Smooth muscle cell (in vitro differentiated cells): ENCODE data around the gene HLA-DOB. TPM values are rescaled to one million over a fixed set of nuclear protein-coding genes. Genes with fewer than 3 reads are reported as not detected.

Source experiments
- DNase-seq: peaks from one replicate; lab custom pipeline; 2025; ENCODE audit not compliant: unreplicated experiment; lab: John Stamatoyannopoulos, UW
- H2AFZ ChIP-seq: fragments of 200-600 bp; sonication (generic); 2 replicates; pipeline ENCODE4 v1.6.0; 2016; ENCODE audit warnings: antibody characterized with exemption, low read depth, mild to moderate bottlenecking
- H3F3A ChIP-seq: fragments of 200-600 bp; sonication (generic); 2 replicates; pipeline ENCODE4 v1.6.0; 2017; ENCODE audit warnings: antibody characterized with exemption, low read depth
- H3K27ac ChIP-seq: fragments of 200-600 bp; sonication (generic); 2 replicates; pipeline ENCODE4 v1.5.1; 2016; ENCODE audit warnings: low read depth, mild to moderate bottlenecking
- H3K27me3 ChIP-seq: fragments of 200-600 bp; sonication (generic); 2 replicates; pipeline ENCODE4 v1.6.1; 2016; ENCODE audit warnings: low read depth, mild to moderate bottlenecking
- H3K36me3 ChIP-seq: fragments of 200-600 bp; sonication (generic); 2 replicates; pipeline ENCODE4 v1.5.1; 2016; ENCODE audit warnings: low read depth
- H3K4me1 ChIP-seq: fragments of 200-600 bp; sonication (generic); 2 replicates; pipeline ENCODE4 v1.5.1; 2016; ENCODE audit warnings: low read depth
- H3K4me2 ChIP-seq: fragments of 200-600 bp; sonication (generic); 2 replicates; pipeline ENCODE4 v1.6.0; 2016; ENCODE audit warnings: mild to moderate bottlenecking
- H3K4me3 ChIP-seq: fragments of 200-600 bp; sonication (generic); 2 replicates; pipeline ENCODE4 v1.5.1; 2016; ENCODE audit warnings: mild to moderate bottlenecking
- H3K79me2 ChIP-seq: fragments of 200-600 bp; sonication (generic); 2 replicates; pipeline ENCODE4 v1.6.0; 2016; ENCODE audit warnings: low read depth, mild to moderate bottlenecking
- H3K9ac ChIP-seq: fragments of 200-600 bp; sonication (generic); 2 replicates; pipeline ENCODE4 v1.6.0; 2016; ENCODE audit warnings: low read depth
- H3K9me3 ChIP-seq: fragments of 200-600 bp; sonication (generic); replicated peaks from 2 replicates; pipeline ENCODE4 v1.5.1; 2016; ENCODE audit warnings: low read depth
- H4K20me1 ChIP-seq: fragments of 200-600 bp; sonication (generic); 2 replicates; pipeline ENCODE4 v1.6.0; 2016; ENCODE audit warnings: low read depth
- WGBS: methylation state at CpG from one replicate; pipeline ENCODE4 v1.1.7; 2016; ENCODE audit warnings: low lambda C conversion rate; 5-methylcytosine and 5-hydroxymethylcytosine counted together
- polyA plus RNA-seq: library from polyadenylated mRNA; unstranded; fragments of >200 nt; fragmentation: Nextera tagmentation; extraction: Ambion mirVana; gene quantifications from 2 replicates; pipeline ENCODE4 v1.2.1, GENCODE V29; 2016
- total RNA-seq: library from RNA; depleted of rRNA; stranded (reverse); fragments of >200 nt; gene quantifications from 2 replicates; pipeline ENCODE4 v1.2.3, GENCODE V29; 2014
- TF ChIP-seq, protein P1 (sequence below): fragments of 200-600 bp; sonication (generic); IDR thresholded peaks from 2 replicates; pipeline ENCODE4 v1.5.1; 2017; ENCODE audit warnings: borderline replicate concordance, mild to moderate bottlenecking, antibody characterized with exemption; ENCODE audit not compliant: insufficient read depth, poor library complexity, severe bottlenecking

HLA-DOB gene
- total and polyA plus RNA-seq, 2 experiments from 2014 or later: 0.09 TPM; not detected in 1

DNA sequence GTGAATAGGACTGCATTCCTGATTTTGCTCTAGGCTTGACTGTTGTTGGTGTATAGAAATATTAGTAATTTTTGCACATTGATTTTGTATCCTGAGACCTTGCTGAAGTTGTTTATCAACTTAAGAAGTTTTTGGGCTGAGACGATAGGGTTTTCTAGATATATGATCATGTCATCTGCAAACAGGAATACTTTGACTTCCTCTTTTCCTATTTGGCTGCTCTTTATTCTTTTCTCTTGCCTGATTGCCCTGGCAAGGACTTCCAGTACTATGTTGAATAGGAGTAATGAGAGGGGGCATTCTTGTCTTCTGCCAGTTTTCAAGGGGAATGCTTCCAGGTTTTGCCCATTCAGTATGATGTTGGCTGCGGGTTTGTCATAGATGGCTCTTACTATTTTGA is 13.4 kb downstream of the HLA-DOB start:
- no peaks in the 10 kb centered on the region for H3F3A ChIP-seq

GRCh38 chr6:32799740-32800139 is 17.1 kb downstream of the HLA-DOB start:
- H3K27ac ChIP-seq: no peak overlapping the region
- no peak overlapping the region for H2AFZ ChIP-seq
- H3K79me2 ChIP-seq: no peaks in the 10 kb centered on the region
- H3K9ac ChIP-seq: no peak overlapping the region
- no peak overlapping the region for H3K4me2 ChIP-seq
- H3K36me3 ChIP-seq: no peaks in the 10 kb centered on the region
- 62% methylated on average over 3 of the region's 3 CpGs for WGBS
- H3K4me3 ChIP-seq: no peak overlapping the region
- H4K20me1 ChIP-seq: no peaks in the 10 kb centered on the region
- no peaks in the 10 kb centered on the region for H3F3A ChIP-seq
- no peaks in the 10 kb centered on the region for H3K9me3 ChIP-seq
- no peak for DNase-seq
- H3K27me3 ChIP-seq: peaks cover 39% of the 10 kb centered on the region
- TF ChIP-seq, protein P1, sequence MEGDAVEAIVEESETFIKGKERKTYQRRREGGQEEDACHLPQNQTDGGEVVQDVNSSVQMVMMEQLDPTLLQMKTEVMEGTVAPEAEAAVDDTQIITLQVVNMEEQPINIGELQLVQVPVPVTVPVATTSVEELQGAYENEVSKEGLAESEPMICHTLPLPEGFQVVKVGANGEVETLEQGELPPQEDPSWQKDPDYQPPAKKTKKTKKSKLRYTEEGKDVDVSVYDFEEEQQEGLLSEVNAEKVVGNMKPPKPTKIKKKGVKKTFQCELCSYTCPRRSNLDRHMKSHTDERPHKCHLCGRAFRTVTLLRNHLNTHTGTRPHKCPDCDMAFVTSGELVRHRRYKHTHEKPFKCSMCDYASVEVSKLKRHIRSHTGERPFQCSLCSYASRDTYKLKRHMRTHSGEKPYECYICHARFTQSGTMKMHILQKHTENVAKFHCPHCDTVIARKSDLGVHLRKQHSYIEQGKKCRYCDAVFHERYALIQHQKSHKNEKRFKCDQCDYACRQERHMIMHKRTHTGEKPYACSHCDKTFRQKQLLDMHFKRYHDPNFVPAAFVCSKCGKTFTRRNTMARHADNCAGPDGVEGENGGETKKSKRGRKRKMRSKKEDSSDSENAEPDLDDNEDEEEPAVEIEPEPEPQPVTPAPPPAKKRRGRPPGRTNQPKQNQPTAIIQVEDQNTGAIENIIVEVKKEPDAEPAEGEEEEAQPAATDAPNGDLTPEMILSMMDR: no peak
- peaks cover 3% of the 10 kb centered on the region for H3K4me1 ChIP-seq

More for the DNA sequence above, 13.4 kb downstream of the HLA-DOB start:
- TF ChIP-seq, protein P1: no peak
- Histone ChIP-seq H3K4me1 (no peaks in the 10 kb centered on the region), H3K27ac (no peak overlapping the region), H3K4me2 (no peak overlapping the region), H3K36me3 (no peaks in the 10 kb centered on the region), H4K20me1 (no peaks in the 10 kb centered on the region), H3K79me2 (no peaks in the 10 kb centered on the region), H3K9me3 (no peaks in the 10 kb centered on the region), H3K4me3 (no peak overlapping the region), H2AFZ (no peak overlapping the region), H3K9ac (no peak overlapping the region), H3K27me3 (peaks cover 49% of the 10 kb centered on the region)
- WGBS: 82% methylated on average over 2 of the region's 2 CpGs
- no peak for DNase-seq

GRCh38 chr6:32799168-32799567 is 17.6 kb downstream of the HLA-DOB start:
- peaks cover 3% of the 10 kb centered on the region for H3K4me1 ChIP-seq
- no peak overlapping the region for H3K4me3 ChIP-seq
- H3K79me2 ChIP-seq: no peaks in the 10 kb centered on the region
- no peak overlapping the region for H3K27ac ChIP-seq
- WGBS: 94% methylated on average over 3 of the region's 3 CpGs
- no peaks in the 10 kb centered on the region for H3K36me3 ChIP-seq
- H3F3A ChIP-seq: no peaks in the 10 kb centered on the region
- H3K9ac ChIP-seq: no peak overlapping the region
- H3K4me2 ChIP-seq: no peak overlapping the region
- peaks cover 37% of the 10 kb centered on the region for H3K27me3 ChIP-seq
- no peaks in the 10 kb centered on the region for H3K9me3 ChIP-seq
- no peak overlapping the region for H2AFZ ChIP-seq
- TF ChIP-seq, protein P1: no peak
- no peaks in the 10 kb centered on the region for H4K20me1 ChIP-seq
- DNase-seq: no peak
